ENCODE measurements around the gene STPG4. TPM values are rescaled to one million over a fixed set of nuclear protein-coding genes. Genes with fewer than 3 reads are reported as not detected.

The STPG4 gene
- polyA plus RNA-seq, 5 donors: 0.13 to 0.73 (median 0.26) TPM

- no peak for DNase-seq
Observed at GRCh38 chr2:47054868-47055267, 100.2 kb downstream of the STPG4 start.

- no peak for DNase-seq
Observed at GRCh38 chr2:47054036-47054555, 101.0 kb downstream of the STPG4 start.

- DNase-seq: no peak
Observed at GRCh38 chr2:47052847-47053246, 102.3 kb downstream of the STPG4 start.

GRCh38 chr2:47051562-47051961 lies 103.5 kb downstream of the STPG4 start:
- DNase-seq: no peak

- DNase-seq: no peak
Observed at GRCh38 chr2:47050762-47051161, 104.3 kb downstream of the STPG4 start.

- DNase-seq: no peak
Observed at GRCh38 chr2:47050021-47050760, 104.9 kb downstream of the STPG4 start.

- DNase-seq: no peak
Observed at GRCh38 chr2:47049502-47049901, 105.6 kb downstream of the STPG4 start.

- no peak for DNase-seq
Observed at GRCh38 chr2:47048801-47049480, 106.2 kb downstream of the STPG4 start.

GRCh38 chr2:47046271-47046670 lies 108.8 kb downstream of the STPG4 start:
- DNase-seq: no peak

- no peak for DNase-seq
Observed at GRCh38 chr2:47043891-47044239, 111.2 kb downstream of the STPG4 start.

- DNase-seq: no peak
Observed at GRCh38 chr2:47043142-47043890, 111.8 kb downstream of the STPG4 start.

GRCh38 chr2:47041891-47042684 lies 113.0 kb downstream of the STPG4 start:
- DNase-seq: no peak

- no peak for DNase-seq
Observed at GRCh38 chr2:47041063-47041462, 114.0 kb downstream of the STPG4 start.

GRCh38 chr2:47040651-47041050 lies 114.5 kb downstream of the STPG4 start:
- DNase-seq: no peak

GRCh38 chr2:47039913-47040562 lies 115.1 kb downstream of the STPG4 start:
- no peak for DNase-seq

GRCh38 chr2:47039489-47039870 lies 115.6 kb downstream of the STPG4 start:
- DNase-seq: no peak

GRCh38 chr2:47038656-47039488 lies 116.2 kb downstream of the STPG4 start:
- DNase-seq: no peak

GRCh38 chr2:47037678-47038077 lies 117.4 kb downstream of the STPG4 start:
- no peak for DNase-seq

All from right lung (tissue), 5 donors.